ENCODE results near the gene ARHGEF3.
"Not testable (repeated sequence)": the region's sequence is repeated elsewhere in the genome, so short reads cannot be mapped to it uniquely, and the experiment has no call there.

The ARHGEF3 gene

DNA sequence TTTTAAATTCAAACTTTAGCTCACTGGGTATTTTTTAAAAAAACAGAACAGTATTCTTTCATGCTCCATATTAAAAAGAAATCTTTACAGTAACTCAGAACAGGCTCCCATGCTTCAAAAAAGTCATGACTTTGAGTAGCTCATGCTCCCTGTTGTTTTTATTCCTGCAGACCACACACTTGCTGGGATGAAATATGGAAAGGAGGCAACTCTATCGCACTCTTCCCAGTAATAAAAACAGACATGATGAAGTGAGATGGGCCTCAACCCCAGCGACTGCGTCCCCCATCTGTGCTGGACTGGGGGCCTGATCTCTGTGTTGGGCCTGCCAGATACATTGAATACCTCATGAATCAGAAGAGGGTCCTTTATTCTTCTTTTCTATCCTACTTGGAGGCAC is 58.9 kb downstream of the ARHGEF3 start:
- DNase-seq (ENCODE audit: low read depth): no peak
- H3K4me3 ChIP-seq (ENCODE audit: low read length): no peak overlapping the region
- TF ChIP-seq, protein P1, sequence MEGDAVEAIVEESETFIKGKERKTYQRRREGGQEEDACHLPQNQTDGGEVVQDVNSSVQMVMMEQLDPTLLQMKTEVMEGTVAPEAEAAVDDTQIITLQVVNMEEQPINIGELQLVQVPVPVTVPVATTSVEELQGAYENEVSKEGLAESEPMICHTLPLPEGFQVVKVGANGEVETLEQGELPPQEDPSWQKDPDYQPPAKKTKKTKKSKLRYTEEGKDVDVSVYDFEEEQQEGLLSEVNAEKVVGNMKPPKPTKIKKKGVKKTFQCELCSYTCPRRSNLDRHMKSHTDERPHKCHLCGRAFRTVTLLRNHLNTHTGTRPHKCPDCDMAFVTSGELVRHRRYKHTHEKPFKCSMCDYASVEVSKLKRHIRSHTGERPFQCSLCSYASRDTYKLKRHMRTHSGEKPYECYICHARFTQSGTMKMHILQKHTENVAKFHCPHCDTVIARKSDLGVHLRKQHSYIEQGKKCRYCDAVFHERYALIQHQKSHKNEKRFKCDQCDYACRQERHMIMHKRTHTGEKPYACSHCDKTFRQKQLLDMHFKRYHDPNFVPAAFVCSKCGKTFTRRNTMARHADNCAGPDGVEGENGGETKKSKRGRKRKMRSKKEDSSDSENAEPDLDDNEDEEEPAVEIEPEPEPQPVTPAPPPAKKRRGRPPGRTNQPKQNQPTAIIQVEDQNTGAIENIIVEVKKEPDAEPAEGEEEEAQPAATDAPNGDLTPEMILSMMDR (IDR thresholded peaks at IDR 0.05; ENCODE audit: insufficient read depth, low read depth, low read length, missing control alignments): no peak

DNA sequence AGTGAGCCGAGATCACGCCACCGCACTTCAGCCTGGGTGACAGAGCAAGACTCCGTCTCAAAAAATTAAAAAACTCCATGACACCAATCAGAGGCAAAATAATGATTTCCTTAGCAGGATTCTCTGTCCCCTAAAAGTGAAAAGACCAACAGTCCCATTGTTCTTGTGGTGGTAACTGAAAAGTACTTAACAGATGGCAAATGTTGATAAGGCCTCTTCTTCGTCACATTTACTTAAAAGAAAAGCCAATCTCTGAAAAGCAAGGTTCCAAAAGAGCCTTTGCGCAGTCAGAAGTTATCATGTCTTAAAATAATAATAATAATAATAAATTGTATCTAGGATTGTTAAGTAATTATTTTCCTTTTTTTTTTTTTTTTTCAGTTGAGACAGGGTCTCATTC is 62.7 kb downstream of the ARHGEF3 start:
- H3K4me3 ChIP-seq (ENCODE audit: low read length): no peak overlapping the region
- DNase-seq (ENCODE audit: low read depth): no peak
- TF ChIP-seq, protein P1 (IDR thresholded peaks at IDR 0.05; ENCODE audit: insufficient read depth, low read depth, low read length, missing control alignments): no peak

DNA sequence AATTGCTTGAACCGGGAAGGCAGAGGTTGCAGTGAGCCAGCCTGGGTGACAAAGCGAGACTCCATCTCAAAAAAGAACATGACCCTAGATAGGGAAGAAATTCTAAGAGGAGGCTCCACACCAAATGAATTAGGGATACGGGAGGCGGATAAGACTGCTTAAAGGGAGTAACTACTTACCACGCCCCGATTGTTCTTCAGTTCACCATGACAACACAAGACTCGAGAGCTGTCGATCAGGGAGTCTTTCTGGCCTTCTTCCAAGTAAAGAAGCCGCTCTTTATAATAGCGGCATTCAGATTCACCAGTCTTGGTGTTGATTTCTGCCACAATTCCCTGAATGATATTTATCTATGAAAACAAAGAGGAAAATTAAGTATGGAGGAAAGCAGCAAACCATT is 64.7 kb downstream of the ARHGEF3 start:
- no peak overlapping the region for H3K4me3 ChIP-seq (ENCODE audit: low read length)
- TF ChIP-seq, protein P1 (IDR thresholded peaks at IDR 0.05; ENCODE audit: insufficient read depth, low read depth, low read length, missing control alignments): no peak
- no peak for DNase-seq (ENCODE audit: low read depth)

DNA sequence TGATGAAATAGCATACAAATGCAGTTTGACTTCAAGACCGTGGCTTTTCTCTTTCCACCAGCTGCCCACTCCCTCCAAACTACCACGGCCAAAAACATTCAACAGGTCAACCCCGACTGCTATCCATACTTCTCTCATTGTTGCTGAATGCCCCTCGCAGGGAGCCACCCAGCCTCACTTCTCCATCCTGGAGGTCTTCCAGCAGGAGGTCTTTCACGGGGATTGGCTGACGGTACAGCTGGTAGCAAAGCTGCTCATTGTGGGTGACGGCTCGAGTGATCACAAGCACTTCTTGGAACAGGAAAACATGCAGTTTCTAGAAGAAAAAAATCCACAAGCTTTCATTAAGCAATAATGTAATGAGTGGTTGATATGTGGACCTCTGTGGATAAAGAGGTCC is 69.6 kb downstream of the ARHGEF3 start:
- no peak for DNase-seq (ENCODE audit: low read depth)

DNA sequence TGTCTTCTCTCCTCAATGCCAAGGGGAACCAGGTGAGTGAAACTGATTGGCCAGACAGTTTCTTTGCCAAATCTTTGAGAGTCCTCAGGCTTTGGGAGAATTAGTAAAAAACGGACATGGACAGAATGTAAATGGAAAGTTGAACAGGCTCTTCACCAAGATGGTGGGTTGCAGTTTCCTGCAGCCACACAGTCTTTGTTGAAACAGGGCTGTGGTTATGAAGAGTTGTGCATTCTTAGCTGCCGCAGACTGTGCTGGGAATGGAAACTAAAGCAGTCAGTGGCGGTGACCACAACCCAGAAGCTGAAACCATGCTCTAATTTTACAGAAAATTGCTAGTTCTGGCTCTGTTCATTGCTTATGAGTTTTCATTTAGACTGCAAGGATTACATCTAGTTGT is 76.6 kb downstream of the ARHGEF3 start:
- DNase-seq (ENCODE audit: low read depth): no peak
- TF ChIP-seq, protein P1 (IDR thresholded peaks at IDR 0.05; ENCODE audit: insufficient read depth, low read depth, low read length, missing control alignments): no peak
- no peak overlapping the region for H3K4me3 ChIP-seq (ENCODE audit: low read length)

More for the DNA sequence above, 69.6 kb downstream of the ARHGEF3 start:
- H3K4me3 ChIP-seq (ENCODE audit: low read length): no peak overlapping the region
- TF ChIP-seq, protein P1 (IDR thresholded peaks at IDR 0.05; ENCODE audit: insufficient read depth, low read depth, low read length, missing control alignments): no peak

DNA sequence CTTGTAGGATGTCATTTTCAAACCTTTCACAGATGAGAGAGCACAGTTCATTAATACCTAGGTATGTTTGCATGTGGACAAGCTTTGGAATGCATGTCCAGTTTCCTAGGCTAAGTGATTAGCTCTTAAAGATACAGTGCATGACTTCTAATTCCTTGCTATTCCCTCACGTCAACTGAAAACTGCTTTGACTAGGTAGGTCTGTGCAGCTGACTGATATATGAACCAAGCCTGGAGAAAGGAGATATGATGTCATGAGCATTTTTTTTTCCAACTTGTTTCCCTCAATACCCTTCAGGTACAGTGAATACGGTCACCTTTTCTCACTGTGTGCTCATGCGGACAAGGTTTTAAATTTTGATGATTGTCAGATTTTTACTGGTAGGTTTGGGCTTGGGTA is 77.1 kb downstream of the ARHGEF3 start:
- no peak for DNase-seq (ENCODE audit: low read depth)
- TF ChIP-seq, protein P1 (IDR thresholded peaks at IDR 0.05; ENCODE audit: insufficient read depth, low read depth, low read length, missing control alignments): no peak
- no peak overlapping the region for H3K4me3 ChIP-seq (ENCODE audit: low read length)

DNA sequence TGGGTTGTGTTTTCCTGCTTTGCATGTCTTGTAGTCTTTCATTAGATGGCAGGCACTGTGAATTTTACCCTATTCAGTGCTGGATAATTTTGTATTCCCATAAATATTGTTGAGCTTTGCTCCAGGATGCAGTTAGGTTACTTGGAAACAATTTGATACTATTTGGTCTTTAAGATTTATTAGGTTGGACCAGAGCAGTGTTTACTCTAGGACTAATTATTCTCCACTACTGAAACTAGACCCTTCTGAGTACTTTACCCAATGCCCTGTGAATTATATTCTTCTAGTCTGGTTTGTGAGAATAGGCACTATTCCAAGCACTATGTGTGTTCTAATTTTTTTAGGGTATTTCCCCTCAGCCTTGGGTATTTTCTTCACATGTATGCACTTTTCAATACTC is 80.9 kb downstream of the ARHGEF3 start:
- TF ChIP-seq, protein P1 (IDR thresholded peaks at IDR 0.05; ENCODE audit: insufficient read depth, low read depth, low read length, missing control alignments): no peak
- no peak for DNase-seq (ENCODE audit: low read depth)
- no peak overlapping the region for H3K4me3 ChIP-seq (ENCODE audit: low read length)

DNA sequence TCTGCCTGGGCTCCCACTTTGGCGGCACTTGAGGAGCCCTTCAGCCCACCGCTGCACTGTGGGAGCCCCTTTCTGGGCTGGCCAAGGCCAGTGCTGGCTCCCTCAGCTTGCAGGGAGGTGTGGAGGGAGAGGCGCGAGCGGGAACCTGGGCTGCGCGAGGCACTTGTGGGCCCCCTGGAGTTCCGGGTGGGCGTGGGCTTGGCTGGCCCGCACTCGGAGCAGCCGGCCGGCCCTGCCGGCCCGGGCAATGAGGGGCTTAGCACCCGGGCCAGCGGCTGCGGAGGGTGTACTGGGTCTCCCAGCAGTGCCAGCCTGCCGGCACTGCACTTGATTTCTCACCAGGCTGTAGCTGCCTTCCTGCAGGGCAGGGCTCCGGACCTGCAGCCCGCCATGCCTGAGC is 82.9 kb downstream of the ARHGEF3 start:
- DNase-seq (ENCODE audit: low read depth); H3K4me3 ChIP-seq (ENCODE audit: low read length): not testable (repeated sequence)
